Activated T-cell treated with anti-CD3 and anti-CD28 coated beads for 48 hours (primary cell): ENCODE measurements around the gene MRPL36.
"Not testable (repeated sequence)": the region's sequence is repeated elsewhere in the genome, so short reads cannot be mapped to it uniquely, and the experiment has no call there.

Source experiments
- DNase-seq: peaks from one replicate; pipeline ENCODE4 v3.0.0-alpha.2; 2020; ENCODE audit warnings: low read depth

The MRPL36 gene

DNA sequence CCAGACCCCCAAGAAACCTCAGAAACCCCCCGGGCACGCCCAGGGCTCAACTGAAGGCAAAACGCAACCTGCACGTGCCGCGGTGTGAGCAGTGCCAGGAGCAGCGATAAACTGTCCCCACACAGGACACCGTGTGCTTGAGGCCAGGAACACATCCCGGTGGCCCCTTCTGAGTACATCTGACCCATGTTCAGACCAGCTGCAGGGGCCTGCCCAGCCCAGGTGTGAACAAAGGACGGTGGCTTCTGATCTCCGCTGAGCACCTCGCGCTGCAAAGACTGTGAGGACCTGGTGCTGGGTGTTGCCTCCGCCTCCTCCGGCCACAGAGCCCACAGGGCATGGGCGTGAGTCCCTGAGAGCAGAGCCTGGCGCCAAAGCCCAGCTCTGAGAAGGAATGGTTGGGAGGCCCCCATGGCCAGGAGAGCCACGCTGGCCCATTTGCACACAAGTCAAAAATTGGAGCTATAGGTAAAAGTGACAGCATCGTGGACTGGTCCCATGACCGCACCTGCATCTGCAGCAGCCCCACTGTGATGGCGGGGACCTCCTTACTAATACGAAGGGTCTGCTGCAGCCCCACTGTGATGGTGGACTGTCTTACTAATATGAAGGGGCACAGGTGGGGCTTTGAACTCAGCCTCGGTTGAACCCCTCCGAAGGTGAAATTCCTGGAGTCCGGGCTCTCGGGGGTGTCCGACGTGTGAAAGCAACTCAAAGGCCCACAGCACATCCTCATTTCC is 33.0 kb upstream of the MRPL36 start:
- DNase-seq = no peak

GRCh38 chr5:1831677-1832313 is 32.2 kb upstream of the MRPL36 start:
- no peak for DNase-seq

DNA sequence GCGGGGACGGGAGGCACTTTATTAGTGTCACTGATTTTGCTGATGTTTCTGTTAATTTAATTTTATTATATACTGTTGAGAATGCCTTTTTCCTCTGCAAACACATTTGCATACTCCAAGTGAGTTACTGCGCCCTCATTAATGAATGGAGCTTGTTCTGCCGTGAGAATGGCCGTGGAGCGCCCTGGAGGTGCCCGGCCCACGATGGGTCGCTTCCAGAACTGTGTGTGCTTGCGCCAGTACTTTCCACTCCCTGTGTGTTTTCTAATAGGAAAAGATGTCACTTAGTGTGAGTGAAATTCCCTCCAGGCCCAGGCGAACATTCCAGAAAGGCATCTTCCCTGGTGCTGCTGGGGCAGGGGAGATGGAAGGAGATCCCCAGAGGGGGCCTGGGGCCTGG is 31.6 kb upstream of the MRPL36 start:
- DNase-seq = no peak

DNA sequence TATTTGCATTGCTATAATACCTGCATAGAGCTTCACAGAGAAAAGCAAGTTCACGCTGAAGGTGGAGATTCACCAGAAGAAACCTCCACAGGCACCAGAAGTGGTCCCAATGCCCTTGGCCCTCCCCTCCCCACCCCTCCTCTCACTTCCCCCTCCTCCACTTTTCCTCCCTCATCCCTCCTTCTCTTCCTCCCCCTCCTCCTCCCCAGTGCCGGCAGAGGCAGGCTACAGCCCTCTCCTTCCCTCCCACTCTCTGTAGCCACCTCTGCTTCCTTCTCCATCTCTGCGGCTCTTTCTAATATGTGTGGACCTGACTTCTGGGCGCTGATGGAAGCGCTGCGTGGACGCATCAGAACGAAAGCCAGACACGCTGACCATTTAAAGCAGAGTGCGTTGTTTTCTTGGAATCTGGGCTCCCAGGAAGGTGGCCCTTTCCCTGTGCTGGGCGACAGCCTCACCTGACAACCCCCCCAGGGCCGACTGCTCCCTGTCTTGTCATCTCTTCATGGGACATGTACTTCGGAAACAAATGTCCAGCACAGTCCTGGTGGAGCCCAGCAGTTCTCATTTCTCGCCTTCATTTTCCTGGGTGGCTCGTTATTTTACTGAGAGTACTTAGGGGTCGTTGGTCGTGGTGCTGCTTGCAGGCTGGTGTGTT is 31.1 kb upstream of the MRPL36 start:
- DNase-seq = no peak

- DNase-seq = peak; percentile 3
These were observed 28.3 kb upstream of the MRPL36 start for GRCh38 chr5:1827886-1828397.

GRCh38 chr5:1827025-1827885 is 27.6 kb upstream of the MRPL36 start:
- no peak for DNase-seq

DNA sequence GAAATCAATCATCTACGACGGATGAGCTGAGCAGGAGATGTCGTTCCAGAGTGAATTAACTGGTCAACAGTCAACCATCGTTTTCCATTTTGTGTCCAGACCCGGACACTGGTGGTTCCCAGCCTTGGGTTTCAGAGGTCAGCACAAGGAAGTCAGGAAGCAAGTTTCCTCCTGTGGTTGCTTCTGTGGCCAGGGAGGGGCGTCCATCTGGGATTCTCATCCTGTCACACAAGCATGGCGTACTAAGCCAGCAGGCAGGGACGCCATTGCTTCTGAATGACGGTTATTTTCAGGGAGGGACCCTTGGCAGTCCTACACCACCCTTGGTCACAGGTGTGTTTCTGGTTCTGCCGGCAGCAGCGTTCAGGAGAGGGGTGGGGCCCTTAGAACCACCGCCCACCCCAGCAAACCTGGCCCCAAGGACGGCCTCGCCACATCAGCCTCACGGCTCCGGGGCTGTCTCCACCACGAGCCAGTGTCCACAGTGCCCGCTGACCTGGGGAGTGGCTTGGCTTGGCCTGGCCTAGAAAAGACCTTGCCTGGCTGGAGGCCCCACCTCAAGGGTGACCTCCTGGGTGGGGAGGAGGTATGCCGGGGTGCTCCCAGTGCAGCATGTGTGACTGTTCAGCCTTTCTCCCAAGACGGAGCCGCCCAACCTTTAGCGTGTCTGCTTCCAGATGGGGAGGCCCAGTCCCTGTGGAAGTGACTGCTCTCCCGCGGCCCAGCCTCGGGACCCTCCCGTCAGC is 26.8 kb upstream of the MRPL36 start:
- DNase-seq = no peak

GRCh38 chr5:1824903-1825841 is 25.5 kb upstream of the MRPL36 start:
- DNase-seq = no peak

GRCh38 chr5:1824109-1824821 is 24.6 kb upstream of the MRPL36 start:
- no peak for DNase-seq

- DNase-seq = no peak
These were observed 23.9 kb upstream of the MRPL36 start for GRCh38 chr5:1823381-1824034.

- DNase-seq = no peak
These were observed 22.2 kb upstream of the MRPL36 start for GRCh38 chr5:1821862-1822261.

- no peak for DNase-seq
These were observed 21.3 kb upstream of the MRPL36 start for GRCh38 chr5:1820926-1821325.

DNA sequence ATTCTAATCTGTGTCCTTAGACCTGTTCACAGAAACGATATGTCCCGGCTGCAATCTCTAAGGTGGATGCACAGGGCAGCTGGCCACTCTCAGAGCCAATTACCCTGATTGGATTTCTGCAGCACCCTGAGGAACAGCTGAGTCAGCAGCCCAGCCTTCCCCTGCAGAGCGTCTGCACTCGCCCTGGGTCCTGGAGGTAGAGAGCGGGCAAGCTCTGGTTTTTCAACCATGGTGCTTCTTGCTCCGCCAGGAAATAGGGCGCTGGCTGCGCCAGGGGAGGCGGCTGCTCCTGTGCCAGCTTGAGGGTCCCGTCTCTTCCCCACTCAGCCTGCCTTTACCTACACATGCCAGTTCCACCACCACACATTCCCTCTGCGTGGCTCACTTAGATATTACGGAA is 20.7 kb upstream of the MRPL36 start:
- DNase-seq = no peak

- DNase-seq = no peak
These were observed 19.8 kb upstream of the MRPL36 start for GRCh38 chr5:1819458-1819857.

- DNase-seq = no peak
These were observed 19.1 kb upstream of the MRPL36 start for GRCh38 chr5:1818784-1819183.

- DNase-seq = no peak
These were observed 17.8 kb upstream of the MRPL36 start for GRCh38 chr5:1817261-1818043.

DNA sequence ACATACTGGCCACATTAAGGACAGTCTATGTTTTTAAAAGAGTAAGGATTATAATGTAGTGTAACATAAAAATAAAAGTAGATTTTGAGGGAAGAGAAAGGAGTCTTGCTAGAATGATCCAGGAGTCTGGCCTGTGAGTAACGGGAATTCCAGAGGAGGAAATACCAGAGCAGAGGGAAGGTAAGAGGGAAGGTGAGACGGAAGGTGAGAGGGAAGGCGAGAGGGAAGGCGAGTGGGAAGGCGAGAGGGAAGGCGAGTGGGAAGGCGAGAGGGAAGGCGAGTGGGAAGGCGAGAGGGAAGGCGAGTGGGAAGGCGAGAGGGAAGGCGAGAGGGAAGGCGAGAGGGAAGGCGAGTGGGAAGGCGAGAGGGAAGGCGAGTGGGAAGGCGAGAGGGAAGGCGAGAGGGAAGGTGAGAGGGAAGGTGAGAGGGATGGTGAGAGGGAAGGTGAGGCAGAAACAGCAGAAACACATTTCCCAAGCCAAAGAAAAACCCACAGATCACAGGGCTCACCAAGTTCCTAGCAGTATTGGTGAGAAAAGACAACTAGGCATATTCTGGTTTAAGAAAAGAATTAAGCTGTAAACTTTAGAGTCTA is 17.0 kb upstream of the MRPL36 start:
- not testable (repeated sequence) for DNase-seq

GRCh38 chr5:1815881-1816292 is 16.2 kb upstream of the MRPL36 start:
- no peak for DNase-seq
